Germinal center (tissue), 1 donor: ENCODE data around the gene CEP44.
"Not testable (repeated sequence)": the region's sequence is repeated elsewhere in the genome, so short reads cannot be mapped to it uniquely, and the experiment has no call there.

Experiments
- DNase-seq: peaks from one replicate; pipeline ENCODE4 v3.0.0; 2012; ENCODE audit warnings: mixed read lengths, low spot score

Gene CEP44

GRCh38 chr4:174283507-174284471, at the start of gene CEP44, which contains the start of gene FBXO8:
Gene CEP44 (plus strand): TSS chr4:174283911. CDS start chr4:174299122, 15,211 bp downstream.
Gene FBXO8 (minus strand): TSS chr4:174283667. CDS start chr4:174263092, 20,575 bp downstream.
- peak; percentile 64 for DNase-seq

- no peak for DNase-seq
These were observed 47.4 kb upstream of the CEP44 start for GRCh38 chr4:174236359-174236758.

DNA sequence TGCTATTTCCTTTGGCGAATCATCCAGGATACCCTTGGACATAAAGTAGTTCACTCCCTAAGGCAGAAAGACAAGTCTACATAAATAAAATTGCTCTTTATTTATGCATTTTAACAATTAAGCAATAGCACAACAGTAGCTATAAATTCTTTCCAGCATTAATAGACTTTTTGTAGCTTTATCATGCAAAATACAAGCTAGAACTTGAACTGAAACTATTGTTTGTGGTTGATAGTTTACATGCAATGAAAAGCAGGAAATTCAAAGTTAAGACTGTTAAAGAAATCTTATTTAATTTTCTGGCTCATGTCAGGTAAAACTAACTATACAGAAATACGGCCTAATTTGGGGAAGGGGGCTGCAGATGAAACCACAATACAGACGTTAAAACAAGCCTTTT, 42.5 kb upstream of the CEP44 start:
- no peak for DNase-seq

GRCh38 chr4:174244441-174244840, 39.3 kb upstream of the CEP44 start:
- DNase-seq, result no peak

DNA sequence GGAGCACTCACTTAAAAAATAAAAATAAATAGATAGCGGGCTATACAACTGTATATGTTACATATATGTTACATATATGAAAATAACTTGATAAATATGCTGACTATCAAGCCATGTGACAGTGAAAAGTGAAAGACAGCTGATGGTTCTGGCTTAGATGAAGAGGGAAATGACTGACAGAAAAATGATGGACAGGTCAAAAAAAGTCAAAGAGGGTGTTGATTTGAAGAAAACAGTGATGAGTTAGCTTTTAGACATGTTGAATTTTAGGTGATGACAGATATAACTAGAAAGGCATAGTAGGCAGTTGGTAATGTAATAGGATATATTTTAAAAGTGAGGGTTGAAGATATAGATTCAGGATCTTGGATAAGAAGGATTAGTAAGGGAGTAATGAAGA, 38.0 kb upstream of the CEP44 start:
- DNase-seq, result no peak

DNA sequence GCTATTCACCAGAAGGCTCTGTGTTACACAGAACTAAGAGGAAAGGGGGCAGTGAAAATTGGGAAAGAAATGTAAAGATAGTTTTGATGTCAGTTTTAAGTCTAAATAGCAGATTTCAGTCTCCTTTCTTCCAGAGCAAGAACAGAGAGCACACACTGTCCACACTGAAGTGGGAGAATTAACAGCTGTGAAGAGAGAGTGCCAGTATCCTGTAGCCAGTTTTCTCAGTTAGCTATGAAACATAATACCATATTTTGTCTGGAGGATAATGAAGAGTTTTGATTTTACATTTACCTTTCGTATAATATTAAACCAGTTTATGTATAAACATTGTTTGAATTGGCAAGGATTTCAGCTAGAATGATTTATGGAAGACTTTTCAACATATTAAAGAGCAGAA, 35.3 kb upstream of the CEP44 start:
- DNase-seq, result no peak

DNA sequence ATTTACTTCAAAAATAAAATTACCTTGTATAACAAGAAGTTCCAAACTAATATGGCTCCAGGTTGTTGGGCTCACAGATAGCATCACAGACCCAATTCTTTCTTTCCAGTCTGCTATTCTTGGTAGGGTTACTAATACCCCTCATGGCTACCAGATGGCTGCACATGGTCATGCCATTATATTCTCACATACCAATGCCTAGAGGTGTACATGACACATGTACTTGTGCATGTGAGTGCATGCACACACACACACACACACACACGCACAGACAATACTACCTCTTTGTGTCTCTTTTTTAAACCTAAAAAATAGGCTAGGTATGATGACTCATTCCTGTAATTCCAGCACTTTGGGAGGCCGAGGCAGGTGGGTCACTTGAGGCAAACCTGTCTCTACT, 31.3 kb upstream of the CEP44 start:
- no peak for DNase-seq

DNA sequence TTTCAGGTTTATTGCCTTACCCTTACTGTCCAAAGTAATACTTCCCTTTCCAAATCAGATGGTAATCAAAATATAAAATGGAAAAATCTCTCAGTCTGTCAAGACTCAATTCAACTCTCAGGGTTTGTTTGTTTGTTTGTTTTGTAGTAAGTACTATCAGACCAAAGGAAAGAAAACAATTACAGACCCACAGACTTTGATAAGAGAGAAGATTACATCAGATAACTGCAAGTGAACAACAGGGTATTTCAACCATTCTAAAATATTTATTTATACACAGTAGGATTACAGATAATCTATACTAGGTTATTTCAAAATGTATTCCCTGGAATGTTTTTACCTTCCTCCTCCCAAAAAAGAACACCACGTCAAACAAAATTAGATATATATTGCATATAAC, 29.1 kb upstream of the CEP44 start:
- no peak for DNase-seq

GRCh38 chr4:174255374-174255773, 28.3 kb upstream of the CEP44 start:
- DNase-seq, result no peak

GRCh38 chr4:174255786-174256185, 27.9 kb upstream of the CEP44 start:
- no peak for DNase-seq

GRCh38 chr4:174256277-174256713, 27.4 kb upstream of the CEP44 start:
- no peak for DNase-seq

DNA sequence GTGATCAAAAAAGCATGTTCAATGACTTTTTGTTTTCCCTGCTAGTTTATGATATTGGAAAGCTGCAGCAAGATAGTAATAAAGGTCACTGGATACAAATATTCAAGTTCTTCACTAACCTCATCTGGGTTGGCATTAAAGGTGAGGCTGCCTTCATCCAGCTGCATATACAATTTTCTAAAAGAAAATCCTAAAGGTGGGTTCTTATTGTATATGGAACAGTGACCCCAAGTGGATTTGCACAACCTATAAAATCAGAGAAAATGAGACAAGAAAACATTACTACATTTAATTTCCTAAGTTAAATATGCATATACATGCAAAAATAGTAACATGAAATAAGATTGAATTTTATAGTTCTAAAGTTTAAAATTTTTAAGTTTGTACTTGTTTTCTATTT, 24.1 kb upstream of the CEP44 start:
- DNase-seq, result no peak

DNA sequence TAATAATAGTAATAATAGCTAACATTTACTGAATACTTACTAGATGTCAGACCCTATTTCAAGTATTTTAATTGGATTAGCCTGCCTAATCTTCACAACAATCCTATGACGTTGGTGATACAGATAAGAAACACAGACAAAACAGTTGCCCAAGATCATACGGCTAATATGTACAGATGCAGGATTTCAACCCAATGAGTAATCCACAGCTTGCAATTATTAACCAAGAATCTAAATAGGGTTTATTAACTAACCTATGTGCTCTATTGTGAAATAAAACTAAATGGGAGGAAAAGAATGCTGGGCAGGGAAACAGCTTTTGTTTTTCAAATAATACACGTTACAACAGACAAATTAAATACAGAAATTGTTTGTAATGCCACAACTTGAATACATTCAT, 23.6 kb upstream of the CEP44 start:
- no peak for DNase-seq

GRCh38 chr4:174261432-174261831, 22.3 kb upstream of the CEP44 start:
- not testable (repeated sequence) for DNase-seq

DNA sequence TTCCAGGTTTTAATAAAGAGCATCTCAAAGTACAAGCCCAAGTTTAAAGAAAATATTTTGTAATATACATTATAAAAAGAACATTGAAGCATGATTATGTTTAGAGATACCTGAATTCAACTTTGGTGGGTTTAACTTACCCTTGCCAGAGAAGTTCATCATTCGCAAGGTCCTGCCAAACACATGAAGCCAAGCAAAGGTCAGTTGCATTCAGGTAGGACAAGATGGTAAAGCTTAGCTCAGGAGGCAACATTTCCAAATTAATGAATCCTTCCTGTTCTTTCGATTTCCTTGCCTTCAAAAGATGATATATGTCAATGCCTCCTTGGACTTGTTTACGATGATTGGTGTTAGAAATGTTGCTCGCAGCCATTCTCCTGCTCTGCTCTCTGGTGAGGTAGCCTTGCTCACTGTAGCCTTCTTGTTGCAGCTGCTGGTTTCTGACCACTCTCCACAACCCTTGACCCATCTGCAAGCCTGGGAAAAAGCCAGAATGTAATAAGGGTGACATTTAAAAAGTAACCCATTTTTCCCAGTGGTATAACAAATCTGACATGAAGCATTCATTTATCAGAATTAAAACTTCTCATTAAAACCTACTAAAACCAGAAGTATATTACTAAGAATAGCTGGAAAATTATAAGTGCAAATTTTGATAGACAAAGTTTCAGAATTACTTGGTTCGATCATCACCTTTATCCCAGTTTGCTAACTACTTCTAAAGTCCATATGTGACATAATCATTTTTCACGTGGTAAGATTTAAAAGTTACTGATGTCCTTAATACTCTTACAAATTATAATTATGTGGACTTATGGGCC, 20.9 kb upstream of the CEP44 start:
- DNase-seq, result no peak

- DNase-seq, result no peak
These were observed 20.3 kb upstream of the CEP44 start for GRCh38 chr4:174263445-174263736.

- DNase-seq, result no peak
These were observed 17.8 kb upstream of the CEP44 start for GRCh38 chr4:174265916-174266315.

GRCh38 chr4:174266416-174266815, 17.3 kb upstream of the CEP44 start:
- no peak for DNase-seq

DNA sequence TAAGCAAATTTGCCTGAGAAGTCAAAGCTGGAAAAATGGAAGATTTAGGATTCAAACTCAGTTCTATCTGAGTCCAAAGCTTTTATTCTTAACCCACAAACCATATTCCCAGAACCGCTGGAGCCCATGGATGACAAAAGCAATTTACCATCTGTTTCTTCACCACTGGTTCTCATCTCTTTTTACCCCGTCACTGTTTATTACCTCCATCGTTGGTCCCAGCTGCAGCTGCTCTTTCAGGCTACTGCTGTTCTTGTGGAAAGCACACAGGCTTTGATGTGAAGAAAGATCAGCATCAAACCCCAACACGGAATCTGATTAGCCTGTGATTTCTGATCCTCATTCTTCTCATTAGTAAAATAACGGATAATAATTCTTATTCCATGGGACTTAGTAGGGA, 9.8 kb upstream of the CEP44 start:
- DNase-seq, result no peak

DNA sequence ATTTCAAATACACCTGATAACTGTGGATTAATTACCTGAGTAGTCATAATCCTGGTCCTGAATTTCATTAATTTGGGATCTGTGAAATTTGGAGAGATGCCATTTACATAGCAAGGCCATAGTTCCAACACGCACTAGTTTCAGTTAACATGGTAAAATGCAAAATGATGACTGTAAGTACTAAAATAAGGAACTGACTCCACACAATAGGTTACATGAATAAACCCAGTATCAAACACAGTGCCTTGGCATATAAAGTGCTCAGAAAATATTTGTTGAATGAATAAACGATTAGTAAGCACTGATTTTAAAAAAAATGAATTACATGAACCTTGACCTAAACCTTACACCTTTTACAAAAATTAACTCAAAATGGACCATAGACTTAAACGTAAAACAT, 9.3 kb upstream of the CEP44 start:
- DNase-seq, result no peak

GRCh38 chr4:174275101-174275500, 8.6 kb upstream of the CEP44 start:
- DNase-seq, result no peak

- no peak for DNase-seq
These were observed 6.3 kb upstream of the CEP44 start for GRCh38 chr4:174277433-174277832.

- no peak for DNase-seq
These were observed 5.2 kb upstream of the CEP44 start for GRCh38 chr4:174278467-174278866.
